HG02610 (cell line): ENCODE results near the gene CP.
"Not testable (repeated sequence)": the region's sequence is repeated elsewhere in the genome, so short reads cannot be mapped to it uniquely, and the experiment has no call there.

ENCODE experiments used
- ATAC-seq: cut with Tn5 transposase; IDR thresholded peaks from one replicate; pipeline ENCODE4 v1.9.1; 2021; ENCODE audit warnings: mild to moderate bottlenecking, moderate library complexity; ENCODE audit not compliant: unreplicated experiment

The CP gene

GRCh38 chr3:149227591-149228268, 6.1 kb upstream of the CP start:
- ATAC-seq, result no peak

- no peak for ATAC-seq
Measured at GRCh38 chr3:149226776-149227175, 5.1 kb upstream of the CP start.

DNA sequence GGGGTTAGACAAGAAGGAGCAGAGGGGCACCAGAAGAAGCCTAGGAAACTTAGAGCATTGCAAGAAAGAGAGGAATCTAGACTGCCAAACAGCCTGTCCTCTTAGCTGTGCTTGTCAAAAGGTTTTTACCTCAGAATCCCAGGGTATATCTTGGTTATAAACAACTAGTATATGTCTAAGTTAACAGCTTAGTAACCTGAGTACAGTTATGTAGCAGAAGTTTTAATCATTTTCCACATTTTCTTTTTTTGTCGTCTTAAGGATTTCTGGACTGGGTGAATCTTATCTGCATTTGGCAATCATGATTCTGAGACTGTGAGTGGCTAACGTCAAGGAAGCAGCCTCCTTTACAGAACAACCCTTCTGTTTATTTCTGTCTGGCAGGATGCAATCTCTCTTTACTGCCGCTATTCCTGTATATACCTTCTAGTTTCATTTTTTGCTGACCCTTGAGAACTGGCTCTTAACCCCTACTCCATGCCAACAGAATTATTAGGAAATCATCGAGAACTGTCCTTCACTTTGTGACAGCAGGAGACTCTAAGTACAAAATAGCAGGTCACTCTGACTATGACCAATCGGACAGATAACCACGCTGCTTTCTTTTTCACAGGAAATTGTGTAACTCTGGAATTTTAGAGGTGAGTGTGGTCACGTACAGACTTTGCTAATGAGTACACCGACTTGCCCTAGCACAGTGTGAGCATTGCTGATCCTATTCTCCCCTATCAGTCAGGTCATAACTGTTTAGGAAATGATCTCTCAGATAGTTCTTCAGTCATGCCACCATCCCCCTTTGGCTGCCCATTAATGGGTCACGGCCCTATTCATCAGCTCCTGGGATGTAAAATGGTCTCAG, 3.3 kb upstream of the CP start:
- ATAC-seq, result peak; percentile 98

DNA sequence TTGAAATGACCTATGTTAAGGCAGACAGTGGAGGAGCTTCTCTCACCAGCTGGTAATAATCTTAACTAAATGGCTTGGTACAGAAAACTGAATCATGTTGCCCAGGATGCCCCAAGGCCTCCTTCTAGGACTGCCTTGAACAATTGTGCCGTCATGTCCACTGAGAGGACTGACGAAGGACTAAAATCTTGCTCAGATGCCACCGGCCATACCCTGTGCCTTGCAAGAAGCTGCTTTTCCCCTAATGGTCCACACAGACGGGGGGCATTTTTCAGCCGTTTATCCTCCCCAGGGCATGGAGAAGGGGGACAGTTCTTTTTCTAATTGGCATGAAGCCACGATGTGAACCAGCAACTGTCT, 1.8 kb upstream of the CP start:
- ATAC-seq, result no peak

DNA sequence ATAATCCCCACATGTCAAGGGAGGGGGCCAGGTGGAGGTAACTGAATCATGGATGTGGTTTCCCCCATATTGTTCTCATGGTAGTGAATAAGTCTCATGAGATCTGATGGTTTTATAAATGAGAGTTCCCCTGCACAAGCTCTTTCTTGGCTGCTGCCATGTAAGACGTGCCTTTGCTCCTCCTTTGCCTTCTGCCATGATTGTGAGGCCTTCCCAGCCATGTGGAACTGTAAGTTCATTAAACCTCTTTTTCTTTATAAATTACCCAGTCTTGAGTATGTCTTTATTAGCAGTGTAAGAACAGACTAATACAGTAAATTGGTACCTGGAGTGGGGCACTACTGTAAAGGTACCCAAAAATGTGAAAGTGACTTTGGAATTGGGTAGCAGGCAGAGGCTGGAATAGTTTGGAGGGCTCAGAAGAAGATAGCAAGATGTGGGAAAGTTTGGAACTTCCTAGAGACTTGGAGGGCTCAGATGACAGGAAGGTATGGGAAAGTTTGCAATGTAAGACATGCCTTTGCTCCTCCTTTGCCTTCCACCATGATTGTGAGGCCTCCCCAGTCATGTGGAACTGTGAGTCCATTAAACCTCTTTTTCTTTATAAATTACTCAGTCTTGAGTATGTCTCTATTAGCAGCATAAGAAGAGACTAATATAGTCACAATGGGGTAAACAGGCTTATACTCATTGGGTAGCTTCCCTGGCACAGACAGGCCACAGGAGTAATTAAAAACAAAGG, 2.1 kb downstream of the CP start:
- not testable (repeated sequence) for ATAC-seq

DNA sequence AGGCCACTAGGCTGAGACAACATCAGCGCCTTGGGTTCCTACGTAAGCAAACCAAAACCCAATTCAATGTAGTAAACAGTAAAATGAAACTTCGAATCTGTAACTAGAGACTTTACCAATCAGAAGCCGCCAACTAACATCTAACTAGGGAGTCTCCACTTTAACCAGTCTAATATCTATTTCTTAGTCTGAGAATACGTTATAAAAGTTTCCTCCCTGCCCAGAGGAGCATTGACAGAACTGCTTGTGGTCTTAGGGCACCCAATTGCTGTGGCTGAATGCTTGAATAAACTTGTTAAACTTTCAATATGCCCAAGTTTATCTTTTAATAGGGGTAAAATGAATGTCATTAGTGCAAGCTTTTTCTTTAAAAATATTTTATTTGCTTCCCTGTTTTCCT, 4.3 kb downstream of the CP start:
- ATAC-seq, result no peak

DNA sequence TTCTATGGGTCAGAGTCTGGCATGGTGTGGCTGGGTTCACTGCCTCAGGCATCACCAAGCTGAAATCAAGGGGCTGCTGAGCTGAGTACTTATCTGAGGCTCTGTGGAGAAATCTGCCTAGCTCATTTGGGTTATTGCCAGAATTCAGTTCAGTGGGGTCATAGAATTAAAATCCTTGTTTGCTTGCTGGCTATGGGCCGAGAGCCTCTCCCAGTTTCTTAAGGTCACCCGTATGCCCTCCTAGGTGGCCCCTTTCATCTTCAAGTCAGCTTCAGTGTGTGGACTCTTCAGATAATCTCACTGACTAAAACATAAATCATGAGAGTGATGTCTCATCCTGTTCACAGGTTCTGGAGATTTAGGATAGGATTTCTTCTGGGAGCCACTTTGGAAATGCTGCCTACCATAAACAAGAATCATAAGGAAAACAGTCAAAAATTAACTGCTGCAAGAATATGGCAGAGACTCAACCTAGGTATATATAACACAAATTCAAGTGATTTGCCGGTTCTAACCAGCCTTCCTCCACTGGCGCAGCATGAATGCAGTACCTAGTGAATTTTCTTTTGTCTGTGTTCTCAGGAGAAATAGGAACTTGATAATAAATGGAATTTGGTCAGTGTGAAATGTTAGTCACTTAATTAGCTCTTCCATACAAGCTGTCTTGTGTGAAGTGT, 5.3 kb downstream of the CP start:
- ATAC-seq, result no peak

GRCh38 chr3:149215515-149215914, 6.1 kb downstream of the CP start:
- ATAC-seq, result no peak

DNA sequence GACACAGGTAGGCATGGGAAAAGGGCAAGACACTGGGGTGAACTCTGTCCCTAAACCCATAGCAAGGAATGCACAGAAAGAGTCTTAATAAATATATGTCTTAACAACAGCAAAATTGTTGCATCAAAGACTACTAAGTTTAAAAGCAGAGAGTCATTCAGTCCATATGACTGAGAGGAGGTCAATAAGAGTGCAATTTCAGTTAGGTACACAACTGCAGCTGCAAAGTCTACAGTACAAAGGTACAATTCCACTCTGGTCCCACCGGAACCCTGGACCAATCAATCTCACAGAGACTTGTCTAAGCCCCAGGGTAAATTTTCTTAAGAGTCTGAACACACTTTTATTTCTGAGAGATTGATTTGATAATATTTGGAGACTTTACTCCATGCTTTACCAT, 6.9 kb downstream of the CP start:
- no peak for ATAC-seq

- no peak for ATAC-seq
Measured at GRCh38 chr3:149212386-149212785, 9.2 kb downstream of the CP start.

DNA sequence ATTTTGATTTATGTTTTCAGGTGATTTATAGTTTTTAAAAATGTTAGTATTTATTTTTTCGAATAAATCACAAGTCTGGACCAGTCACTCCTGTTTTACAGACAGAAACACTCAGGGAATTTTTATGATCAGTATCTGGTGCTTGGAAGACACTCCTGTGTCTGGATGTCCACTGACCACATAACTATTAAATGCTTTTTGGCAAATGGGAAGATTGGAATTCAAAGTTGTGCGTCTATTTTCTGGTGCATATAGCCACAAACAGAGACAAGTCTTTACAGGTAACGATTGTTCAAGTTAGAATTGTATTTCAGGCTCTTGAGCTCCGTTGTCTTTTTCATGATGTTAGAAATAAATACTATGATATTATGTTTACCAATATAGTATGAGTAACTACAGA, 12.2 kb downstream of the CP start:
- no peak for ATAC-seq

- no peak for ATAC-seq
Measured at GRCh38 chr3:149207475-149207874, 14.2 kb downstream of the CP start.

DNA sequence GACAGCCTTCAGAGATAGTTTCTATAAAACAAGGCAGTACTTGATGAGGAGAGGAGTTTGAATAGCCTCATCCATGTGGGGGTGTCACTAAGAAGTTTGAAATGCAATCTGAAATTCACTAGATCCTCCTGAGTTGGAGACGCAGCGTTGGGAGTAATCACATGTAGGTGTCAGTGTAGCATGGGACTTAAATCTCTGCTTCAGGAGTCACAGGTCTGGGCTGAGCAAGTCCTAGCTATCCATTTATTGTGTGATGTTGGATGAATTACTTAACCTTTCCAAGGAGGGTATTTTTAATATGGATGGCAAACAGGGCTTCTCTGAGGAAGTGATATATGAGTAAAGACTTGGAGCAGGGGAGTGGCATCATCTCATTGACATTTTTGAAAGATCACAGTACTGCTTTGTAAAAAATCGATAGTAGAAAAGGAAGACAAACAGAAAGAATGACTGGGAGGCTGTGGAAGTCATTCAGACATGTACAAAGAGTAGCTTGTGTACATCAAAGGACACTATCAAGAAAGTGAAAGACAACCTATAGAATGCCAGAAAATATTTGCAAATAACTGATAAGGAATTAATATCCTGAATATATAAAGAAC, 17.1 kb downstream of the CP start:
- no peak for ATAC-seq

GRCh38 chr3:149203758-149204157, 17.9 kb downstream of the CP start:
- peak; percentile 98 for ATAC-seq

GRCh38 chr3:149199474-149199873, 22.2 kb downstream of the CP start:
- no peak for ATAC-seq

DNA sequence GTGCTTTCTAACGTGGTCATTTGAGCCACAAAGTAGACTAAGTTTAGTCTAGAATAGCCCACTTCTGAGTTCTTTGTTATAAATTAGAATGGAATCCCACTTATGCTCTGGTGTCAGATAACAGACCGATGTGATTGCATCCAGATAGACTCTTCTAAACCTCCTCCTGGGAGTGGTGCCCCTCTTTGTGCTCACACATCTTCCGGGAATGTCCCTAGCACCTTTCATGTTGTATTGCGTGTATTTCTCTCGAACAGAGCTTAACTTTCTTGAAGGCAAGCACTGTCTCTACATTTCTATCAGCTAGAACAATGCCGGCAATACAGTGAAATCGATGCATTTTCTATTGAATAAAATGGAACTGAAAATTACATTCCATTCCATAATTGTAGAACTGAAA, 23.0 kb downstream of the CP start:
- no peak for ATAC-seq

GRCh38 chr3:149197669-149198068, 24.0 kb downstream of the CP start:
- ATAC-seq, result no peak

DNA sequence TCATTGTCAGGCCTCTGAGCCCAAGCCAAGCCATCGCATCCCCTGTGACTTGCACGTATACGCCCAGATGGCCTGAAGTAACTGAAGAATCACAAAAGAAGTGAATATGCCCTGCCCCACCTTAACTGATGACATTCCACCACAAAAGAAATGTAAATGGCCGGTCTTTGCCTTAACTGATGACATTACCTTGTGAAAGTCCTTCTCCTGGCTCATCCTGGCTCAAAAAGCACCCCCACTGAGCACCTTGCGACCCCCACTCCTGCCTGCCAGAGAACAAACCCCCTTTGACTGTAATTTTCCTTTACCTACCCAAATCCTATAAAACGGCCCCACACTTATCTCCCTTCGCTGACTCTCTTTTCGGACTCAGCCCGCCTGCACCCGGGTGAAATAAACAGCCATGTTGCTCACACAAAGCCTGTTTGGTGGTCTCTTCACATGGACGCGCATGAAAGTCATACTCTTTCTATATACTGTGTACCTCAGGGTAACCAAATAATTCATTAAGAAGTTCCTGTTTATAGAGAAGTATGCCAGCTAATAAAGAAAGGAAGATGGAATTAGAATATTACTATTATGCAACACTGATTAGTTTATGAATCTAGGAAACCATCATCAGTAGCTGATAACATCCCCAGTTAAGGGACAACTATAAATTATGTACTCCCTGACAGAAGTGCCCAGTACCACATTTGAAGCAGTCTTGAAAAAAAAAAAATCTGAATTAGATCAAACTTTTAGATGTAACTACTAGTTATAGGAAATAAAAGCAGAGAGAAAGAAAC, 24.6 kb downstream of the CP start:
- not testable (repeated sequence) for ATAC-seq

- no peak for ATAC-seq
Measured at GRCh38 chr3:149195221-149195620, 26.4 kb downstream of the CP start.

- no peak for ATAC-seq
Measured at GRCh38 chr3:149188494-149188893, 33.1 kb downstream of the CP start.
